ENCODE data around the gene RPL4.

Gene RPL4

DNA sequence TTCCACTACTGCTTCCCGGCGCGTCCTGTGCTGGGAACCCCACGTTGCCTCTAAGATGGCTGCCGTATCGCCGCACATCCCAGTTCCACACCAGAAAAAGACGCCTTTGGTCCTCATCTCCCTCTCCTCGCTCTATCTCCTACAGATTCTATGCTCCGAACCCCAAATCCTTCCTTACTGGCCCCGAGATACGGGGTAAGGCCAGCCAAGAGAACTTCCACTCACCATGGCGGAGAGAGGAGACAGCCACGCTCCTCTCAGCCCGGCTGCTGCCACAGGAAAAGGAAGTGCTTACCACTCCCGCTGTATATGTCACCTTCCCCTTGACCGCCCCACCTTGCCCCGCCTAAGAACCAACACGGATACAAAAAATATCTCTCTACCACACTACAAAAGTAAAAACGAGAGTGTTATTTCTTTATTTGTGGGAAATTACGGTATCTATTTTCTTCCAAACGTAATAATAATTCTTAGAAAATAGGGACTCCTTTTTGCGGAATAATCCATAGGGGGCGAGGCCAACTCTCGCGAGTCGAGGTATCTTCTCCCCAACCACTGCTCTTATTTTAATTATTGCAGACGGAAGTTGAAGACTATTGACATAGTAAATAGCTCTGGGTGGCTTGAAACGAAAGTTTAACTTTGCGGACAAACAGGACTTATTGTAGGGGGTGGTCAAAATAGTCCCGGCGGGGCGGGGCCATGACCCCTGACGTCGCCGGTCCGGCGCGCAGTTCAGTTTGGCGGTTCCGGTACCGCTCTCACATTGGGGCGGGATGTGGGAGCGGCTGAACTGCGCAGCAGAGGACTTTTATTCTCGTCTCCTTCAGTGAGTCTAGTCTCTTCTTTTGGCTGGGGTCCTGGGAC lies at the start of gene RPL4, which contains the start of gene ZWILCH:
Gene RPL4, minus strand, starts transcription at position 293 of the 867 bp plus-strand sequence. Its CDS starts 65 bp downstream, at position 228.
Gene ZWILCH, plus strand, starts transcription at position 764 of the 867 bp plus-strand sequence. Its CDS starts 13 bp downstream, at position 777.
- DNase-seq (ENCODE audit: extremely low read depth, low read depth) = peak; percentile 82
- TF ChIP-seq, protein P1, sequence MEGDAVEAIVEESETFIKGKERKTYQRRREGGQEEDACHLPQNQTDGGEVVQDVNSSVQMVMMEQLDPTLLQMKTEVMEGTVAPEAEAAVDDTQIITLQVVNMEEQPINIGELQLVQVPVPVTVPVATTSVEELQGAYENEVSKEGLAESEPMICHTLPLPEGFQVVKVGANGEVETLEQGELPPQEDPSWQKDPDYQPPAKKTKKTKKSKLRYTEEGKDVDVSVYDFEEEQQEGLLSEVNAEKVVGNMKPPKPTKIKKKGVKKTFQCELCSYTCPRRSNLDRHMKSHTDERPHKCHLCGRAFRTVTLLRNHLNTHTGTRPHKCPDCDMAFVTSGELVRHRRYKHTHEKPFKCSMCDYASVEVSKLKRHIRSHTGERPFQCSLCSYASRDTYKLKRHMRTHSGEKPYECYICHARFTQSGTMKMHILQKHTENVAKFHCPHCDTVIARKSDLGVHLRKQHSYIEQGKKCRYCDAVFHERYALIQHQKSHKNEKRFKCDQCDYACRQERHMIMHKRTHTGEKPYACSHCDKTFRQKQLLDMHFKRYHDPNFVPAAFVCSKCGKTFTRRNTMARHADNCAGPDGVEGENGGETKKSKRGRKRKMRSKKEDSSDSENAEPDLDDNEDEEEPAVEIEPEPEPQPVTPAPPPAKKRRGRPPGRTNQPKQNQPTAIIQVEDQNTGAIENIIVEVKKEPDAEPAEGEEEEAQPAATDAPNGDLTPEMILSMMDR (IDR thresholded peaks at IDR 0.05; ENCODE audit: low read depth, low read length) = no peak

DNA sequence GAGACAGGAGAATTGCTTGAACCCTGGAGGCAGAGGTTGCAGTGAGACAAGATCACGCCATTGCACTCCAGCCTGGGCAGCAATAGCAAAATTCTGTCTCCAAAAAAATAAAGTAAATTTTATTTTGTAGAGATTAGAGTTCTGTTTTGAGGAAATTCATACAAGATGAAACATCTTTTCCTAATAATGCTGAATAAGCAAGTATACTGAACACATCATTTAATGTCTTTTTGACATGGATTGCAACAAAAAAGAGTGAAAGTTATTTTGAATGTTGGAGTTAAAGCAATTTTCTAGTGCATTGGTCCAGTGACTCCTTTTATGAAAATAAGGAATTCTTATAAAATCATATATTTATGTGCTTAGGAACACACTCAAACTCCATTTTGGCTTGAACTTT lies 40.6 kb upstream of the RPL4 start:
- TF ChIP-seq, protein P1 (IDR thresholded peaks at IDR 0.05; ENCODE audit: low read depth, low read length) = no peak

DNA sequence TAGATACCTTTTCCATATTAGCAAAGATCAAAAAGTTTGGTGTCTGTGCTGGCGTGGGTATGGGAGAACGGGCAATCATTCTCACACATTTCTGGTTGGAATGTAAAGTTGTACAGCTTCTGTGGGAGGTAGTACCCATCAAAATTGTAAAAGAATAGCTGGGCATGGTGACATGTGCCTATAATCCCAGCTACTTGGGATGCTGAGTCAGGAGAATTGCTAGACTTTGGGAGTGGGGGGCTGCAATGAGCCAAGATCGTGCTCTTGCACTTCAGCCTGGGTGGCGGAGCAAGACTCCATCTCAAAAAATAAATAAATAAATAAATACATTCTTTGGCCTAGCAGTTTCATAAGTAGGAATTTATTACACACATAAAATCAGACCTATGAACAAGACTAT lies 38.2 kb upstream of the RPL4 start:
- TF ChIP-seq, protein P1 (IDR thresholded peaks at IDR 0.05; ENCODE audit: low read depth, low read length) = no peak
- DNase-seq (ENCODE audit: extremely low read depth, low read depth) = no peak

More for the DNA sequence above, 40.6 kb upstream of the RPL4 start:
- DNase-seq (ENCODE audit: extremely low read depth, low read depth) = no peak

DNA sequence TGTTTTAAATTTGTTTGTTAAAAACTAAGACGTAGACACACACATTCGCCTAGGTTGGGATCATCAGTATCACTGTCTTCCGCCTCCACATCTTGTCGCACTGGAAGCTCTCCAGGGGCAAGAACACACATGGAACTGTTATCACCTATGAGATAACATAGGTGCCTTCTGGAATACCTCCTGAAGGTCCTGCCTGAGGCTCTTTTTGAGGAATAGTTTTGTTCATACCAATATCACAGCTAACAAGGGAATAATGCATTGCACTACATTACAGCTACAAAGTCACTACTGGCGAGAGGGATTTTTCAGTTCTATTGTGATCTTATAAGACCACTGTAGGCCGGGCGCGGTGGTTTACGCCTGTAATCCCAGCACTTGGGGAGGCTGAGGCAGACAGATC lies 30.4 kb upstream of the RPL4 start:
- no peak for DNase-seq (ENCODE audit: extremely low read depth, low read depth)
- TF ChIP-seq, protein P1 (IDR thresholded peaks at IDR 0.05; ENCODE audit: low read depth, low read length) = no peak

DNA sequence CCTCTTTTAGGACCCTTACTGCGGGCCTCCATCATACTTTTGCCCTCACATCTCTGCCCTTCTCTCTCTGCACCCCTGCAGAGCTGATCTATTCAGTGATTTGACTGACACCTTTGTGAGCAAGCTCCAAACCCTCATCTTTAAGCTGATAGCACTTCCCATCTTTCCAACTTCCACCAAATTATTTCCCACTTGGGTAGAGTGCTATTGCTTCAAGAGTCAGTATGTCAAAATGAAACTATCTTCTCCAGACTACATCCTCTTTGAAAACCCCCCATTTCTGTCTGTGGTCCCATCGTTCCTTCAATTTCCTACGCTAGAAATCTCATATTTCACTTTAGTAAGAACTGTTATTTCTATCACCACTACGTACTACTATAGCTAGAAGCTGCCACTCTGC lies 20.2 kb upstream of the RPL4 start:
- TF ChIP-seq, protein P1 (IDR thresholded peaks at IDR 0.05; ENCODE audit: low read depth, low read length) = no peak
- DNase-seq (ENCODE audit: extremely low read depth, low read depth) = no peak

DNA sequence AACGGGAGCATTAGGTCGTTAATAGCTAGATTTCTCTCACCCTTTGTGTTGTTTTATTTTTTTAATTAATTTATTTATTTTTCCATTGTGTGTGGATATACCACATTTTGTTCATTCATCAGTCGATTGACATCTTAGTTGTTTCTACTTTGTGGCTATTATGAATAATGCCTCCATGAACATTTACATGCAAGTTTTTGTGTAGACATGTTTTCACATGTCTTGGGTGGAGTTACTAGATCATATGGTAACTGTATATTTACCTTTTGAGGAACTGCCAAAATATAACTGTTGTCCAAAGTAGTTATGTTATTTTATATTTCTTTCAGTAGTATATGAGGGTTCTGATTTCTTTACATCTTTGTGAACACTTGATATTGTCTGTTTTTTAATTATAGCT lies 19.3 kb upstream of the RPL4 start:
- no peak for DNase-seq (ENCODE audit: extremely low read depth, low read depth)
- TF ChIP-seq, protein P1 (IDR thresholded peaks at IDR 0.05; ENCODE audit: low read depth, low read length) = no peak

DNA sequence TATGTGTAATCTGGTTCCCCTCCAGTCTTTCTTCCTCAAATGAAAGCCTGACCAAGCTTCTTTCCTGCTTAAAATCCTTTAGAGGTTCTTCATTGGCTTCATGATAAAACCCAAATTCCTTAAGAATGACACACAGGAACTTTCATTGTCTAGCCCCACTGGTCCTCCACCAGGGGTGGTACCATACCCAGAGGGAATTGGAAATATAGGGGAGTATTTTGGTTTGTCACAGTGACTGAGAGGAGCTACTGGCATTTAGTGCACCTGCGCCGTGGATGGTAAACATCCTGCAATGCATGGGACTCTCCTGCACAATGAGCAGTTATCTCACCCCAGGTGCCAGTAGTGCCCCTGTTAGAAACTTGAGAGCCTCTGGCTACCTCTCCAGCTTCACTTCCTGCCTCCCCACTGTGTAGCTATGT lies 11.3 kb upstream of the RPL4 start:
- DNase-seq (ENCODE audit: extremely low read depth, low read depth) = no peak
- TF ChIP-seq, protein P1 (IDR thresholded peaks at IDR 0.05; ENCODE audit: low read depth, low read length) = no peak

Data from AG09319 (cell line).